Measurements from ENCODE around the gene GPC6.

GRCh38 chr13:94192431-94192975, 965.9 kb downstream of the GPC6 start:
- TF ChIP-seq CTCF (conservative IDR thresholded peaks at IDR 0.05) (peak; percentile 52), EZH2 (IDR thresholded peaks at IDR 0.05; ENCODE audit: low read depth) (no peak)
